NCI-H187 treated with DMSO at 0.1 percent for 48 hours (cell line): ENCODE results near the gene HLA-DQA1.
"Not testable (repeated sequence)": the region's sequence is repeated elsewhere in the genome, so short reads cannot be mapped to it uniquely, and the experiment has no call there.

ENCODE experiments used
- DNase-seq: peaks from one replicate; lab custom pipeline; 2025; lab: John Stamatoyannopoulos, UW

The HLA-DQA1 gene

DNA sequence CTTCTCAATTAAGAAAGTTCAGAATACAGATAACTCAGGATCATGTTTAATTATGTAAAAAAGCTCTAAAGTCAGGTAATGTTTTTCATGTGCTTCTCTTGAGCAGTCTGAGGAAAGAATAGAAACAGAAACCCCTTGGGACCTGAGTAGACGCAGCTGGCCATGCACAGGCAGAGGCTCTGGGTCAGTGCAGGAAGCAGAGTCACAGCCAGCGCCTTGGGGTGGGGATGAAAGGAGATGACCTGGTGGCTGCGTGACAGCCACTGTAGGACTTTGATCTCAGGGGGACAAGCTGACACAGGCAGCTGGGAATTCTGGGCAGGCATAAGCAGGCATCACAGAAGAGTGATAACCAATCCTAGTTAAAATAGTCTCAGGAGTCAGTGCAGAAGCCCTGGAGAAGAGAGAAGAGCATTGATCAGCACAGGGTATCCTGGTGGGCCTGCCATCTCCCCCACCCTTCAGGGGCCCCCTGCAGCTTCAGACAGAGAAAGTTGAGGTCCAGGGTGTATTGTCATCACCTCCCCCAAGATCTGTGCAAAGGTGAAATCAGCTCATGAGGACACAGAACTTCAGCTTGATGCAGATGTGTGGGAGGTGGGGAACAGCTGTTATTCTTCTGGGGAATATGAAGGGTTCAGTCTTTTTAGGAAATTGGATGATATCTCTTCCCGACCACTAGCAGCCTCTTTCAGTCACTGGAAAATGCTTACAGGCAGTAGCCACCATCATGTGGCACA lies 22.8 kb downstream of the HLA-DQA1 start:
- no peak for DNase-seq

DNA sequence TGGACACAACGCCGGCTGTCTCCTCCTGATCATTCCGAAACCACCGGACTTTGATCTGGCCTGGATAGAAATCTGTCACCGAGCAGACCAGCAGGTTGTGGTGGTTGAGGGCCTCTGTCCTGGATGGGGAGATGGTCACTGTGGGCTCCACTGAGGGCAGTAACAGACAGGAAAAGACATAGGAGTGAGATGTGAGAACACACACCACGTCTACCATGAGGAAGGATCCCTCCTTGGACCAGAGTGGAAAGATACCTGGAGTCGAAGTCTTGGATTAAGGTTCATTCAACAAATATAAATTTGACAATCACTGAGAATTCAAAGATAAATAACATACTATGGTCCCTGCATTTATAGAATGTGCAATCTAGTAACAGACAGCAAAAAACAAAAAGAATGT lies 24.9 kb downstream of the HLA-DQA1 start:
- no peak for DNase-seq

DNA sequence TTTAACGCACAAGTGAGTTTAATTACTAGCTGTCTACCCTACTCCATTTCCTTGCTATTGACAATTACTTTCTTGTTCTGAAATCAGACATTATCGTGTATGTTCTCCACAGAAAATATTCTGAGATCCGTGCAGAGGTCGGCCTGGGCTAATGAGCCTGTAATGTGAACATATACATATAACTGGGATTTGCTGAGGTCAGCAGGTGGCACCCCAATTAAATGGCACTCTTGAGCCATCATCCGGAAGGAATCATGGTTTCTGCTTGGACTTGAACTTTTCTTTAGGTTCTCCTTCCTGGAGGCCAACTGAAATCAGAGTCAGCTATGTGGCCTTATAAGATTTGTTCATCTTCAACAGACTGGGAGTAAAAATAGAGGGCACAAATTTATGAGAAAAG lies 25.6 kb downstream of the HLA-DQA1 start:
- no peak for DNase-seq

DNA sequence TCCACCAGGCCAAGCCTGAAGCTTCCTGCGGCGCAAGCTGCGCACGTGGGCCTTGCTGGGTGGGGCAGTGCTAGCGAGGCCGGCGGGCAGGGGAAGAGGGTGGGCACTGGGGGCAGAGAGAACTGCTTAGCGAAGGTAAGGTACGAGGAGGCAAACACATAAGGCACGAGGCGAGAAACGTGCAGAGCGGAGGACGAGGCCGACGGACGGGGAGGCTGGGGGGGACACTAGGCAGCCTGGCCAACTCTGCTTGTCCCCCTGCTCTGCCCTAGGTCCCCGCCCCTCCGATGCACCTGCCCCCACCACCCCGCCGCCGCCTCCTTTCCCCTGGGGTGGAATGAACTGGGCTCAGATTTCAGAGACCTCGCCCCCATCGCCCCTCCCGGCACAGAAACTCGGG lies 27.1 kb downstream of the HLA-DQA1 start:
- DNase-seq: no peak

DNA sequence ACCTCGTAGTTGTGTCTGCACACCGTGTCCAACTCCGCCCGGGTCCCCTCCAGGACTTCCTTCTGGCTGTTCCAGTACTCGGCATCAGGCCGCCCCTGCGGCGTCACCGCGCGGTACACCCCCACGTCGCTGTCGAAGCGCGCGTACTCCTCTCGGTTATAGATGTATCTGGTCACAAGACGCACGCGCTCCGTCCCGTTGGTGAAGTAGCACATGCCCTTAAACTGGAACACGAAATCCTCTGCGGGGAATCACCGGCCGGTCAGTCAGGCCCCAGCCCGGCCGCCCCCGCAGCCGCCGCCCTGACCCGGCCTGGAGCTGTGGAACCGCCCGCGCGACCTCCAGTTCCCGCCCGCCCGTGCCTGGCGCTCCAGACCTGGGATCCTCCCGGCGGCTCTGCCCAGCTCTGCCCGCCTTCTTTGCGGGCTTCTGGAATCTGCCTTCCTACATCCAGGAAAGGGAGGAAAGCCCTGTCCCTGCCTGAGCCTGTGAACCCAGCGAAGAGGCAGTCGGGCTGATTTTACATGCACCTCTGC lies 27.7 kb downstream of the HLA-DQA1 start:
- DNase-seq: no peak

DNA sequence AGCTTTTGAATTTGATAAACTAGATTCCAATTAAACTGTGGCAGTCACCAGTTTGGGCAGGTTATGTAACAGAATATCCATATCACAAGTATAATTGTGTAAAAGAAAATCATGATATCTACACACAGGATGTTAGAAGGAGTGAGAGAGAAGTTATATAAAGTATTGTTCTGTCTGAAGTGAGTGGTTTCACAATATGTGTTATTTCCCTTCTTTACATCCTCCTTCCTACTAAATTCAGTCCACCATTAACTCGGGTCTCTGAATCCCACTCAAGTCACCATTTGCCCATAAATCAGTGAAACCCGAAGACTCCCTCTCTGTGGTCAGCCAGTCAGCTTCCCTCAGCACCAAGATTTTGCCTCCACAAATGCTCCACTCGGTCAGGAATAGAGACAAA lies 28.5 kb downstream of the HLA-DQA1 start:
- DNase-seq: no peak

DNA sequence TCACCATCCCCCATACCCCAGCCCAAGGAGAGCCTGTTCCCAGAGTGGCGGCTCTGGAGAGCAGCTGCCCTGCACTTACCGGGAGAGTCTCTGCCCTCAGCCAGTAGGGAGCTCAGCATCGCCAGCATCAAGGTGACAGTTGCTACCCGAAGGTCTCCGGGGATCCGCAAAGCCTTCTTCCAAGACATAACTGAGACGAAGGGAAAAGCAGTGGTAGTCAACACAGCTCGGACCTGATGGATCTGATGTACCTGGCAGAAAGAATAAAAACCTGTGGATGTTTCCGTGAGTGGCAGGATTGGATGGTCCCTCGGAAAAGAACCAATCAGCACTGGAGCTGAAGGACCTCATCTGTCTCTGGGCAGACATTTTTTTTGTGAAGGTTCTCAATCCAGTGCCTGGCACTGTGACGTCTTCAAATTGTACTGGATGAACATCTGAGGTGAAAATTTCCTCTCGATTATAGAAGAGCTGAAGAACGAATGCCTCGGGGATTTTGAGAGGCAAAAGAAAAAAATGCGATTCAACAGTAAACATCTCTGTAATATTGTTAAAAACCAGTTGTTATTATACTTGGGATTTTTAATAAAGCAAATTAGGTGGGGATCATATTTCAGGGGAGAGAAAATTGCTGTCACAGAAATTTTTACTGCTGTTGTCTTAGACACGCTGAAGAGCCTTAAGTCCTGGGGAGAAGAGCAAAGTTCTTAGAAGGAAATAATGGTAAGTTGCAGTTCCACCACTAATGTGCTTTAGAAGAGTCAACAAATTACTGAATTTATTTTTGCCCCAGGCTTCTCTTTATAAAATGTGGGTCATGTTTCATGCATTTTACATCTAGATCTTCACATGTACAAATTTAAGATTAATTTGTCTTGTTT lies 29.5 kb downstream of the HLA-DQA1 start, which contains the start of gene HLA-DQB1:
Gene HLA-DQB1 (minus strand): TSS at position 238 of the 881 bp plus-strand sequence. CDS start 50 bp downstream, at position 188.
- peak; percentile 27 for DNase-seq

DNA sequence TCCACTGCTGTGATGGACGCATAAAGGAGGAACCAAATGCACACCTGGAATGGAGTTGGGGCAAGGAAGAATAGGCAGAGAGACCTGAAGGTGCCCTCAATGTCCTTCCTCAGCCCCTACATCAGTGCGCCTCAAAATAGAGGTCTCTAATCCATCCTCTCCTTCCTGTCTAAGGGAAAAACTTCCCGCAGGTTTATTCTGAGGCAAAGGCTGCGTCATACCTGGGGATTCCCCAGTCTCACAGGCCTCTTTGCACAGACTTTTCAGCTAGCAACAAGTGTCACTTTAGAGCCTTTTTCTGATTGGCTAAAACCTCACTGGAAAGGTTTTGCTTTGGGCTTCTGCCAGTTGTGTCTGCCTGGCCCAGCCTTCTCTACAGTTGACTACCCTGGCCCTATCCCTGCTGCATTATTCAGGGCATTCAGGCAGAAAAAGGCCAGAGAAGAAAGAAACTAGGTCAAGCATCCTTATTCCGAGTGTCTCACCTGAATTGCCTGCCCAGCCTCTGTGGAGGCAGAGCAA lies 31.1 kb downstream of the HLA-DQA1 start:
- no peak for DNase-seq

DNA sequence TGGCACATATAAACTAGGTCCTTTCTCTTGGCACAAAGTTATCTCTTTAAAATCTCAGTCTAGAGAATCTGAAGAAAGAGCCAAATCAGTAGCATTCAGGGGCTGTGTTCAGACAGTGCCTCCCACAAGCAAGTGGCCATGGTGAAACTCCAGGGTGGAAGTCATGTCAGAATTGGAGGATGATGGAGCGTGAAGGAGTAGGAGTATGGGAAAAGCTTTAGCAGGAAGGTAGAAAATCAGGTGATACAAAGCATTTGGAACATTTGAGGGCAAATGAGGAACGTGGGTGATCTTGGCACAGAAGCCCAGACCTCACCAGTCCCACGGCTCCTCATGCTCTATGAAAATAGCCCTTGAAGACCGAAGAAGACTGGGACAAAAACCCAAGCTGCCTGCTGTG lies 32.0 kb downstream of the HLA-DQA1 start:
- DNase-seq: no peak

DNA sequence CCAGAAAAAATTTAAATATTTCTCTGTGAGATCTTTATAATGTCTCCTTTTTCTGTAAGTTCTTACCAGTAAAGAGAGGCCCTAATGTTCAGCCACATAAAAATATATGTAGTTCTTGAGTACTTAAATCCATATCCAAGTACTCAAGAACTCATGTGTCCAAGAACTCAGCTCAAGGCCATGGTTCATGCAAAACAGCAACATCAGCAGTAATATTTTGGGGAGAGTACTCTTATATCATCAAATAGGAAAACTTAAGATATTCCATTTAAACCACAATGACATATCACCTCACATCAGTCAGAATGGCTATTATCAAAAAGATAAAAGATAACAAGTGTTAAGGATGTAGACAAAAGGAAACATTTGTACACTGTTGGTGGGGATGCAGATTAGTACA lies 32.7 kb downstream of the HLA-DQA1 start:
- no peak for DNase-seq

DNA sequence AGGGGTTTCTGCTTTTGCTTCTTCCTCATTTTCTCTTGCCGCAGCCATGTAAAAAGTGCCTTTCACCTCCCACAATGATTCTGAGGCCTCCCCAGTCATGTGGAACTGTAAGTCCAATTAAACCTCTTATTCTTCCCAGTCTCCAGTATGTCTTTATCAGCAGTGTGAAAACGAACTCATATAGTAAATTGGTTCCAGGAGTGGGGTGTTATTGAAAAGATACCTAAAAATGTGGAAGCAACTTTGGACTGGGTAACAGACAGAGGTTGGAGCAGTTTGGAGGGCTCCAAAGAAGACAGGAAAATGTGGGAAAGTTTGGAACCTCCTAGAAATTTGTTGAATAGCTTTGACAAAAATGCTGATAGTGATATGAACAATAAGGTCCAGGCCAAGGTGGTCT lies 34.7 kb downstream of the HLA-DQA1 start:
- DNase-seq: not testable (repeated sequence)

DNA sequence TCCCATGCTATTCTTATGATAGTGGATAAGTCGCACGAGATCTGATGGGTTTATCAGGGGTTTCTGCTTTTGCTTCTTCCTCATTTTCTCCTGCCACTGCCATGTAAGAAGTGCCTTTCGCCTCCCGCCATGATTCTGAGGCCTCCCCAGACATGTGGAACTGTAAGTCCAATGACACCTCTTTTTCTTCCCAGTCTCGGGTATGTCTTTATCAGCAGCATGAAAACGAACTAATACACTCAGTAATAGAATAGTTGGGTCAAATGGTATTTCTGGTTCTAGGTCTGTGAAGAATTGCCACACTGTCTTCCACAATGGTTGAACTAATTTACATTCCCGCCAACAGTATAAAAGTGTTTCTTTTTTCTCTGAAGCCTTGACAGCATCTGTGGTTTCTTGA lies 36.9 kb downstream of the HLA-DQA1 start:
- not testable (repeated sequence) for DNase-seq

DNA sequence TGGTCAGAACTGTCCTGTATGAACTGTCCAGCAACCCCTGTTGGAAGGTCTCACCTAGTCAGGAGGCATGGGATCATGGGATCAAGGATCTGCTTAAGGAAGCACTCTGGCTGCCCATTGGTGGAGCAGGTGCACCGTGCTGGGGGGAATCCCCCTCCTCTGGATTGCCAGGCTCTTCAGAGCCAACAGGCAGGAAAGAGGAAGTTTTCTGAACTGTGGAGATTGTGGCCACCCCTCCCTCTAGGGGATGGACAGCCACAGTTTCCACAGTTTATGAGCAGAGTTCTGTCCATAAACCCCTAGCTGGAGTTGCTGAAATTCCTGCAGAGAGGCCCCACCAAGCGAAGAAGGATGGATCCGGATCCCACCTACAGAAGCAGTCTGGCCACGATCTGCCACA lies 42.3 kb downstream of the HLA-DQA1 start:
- no peak for DNase-seq

DNA sequence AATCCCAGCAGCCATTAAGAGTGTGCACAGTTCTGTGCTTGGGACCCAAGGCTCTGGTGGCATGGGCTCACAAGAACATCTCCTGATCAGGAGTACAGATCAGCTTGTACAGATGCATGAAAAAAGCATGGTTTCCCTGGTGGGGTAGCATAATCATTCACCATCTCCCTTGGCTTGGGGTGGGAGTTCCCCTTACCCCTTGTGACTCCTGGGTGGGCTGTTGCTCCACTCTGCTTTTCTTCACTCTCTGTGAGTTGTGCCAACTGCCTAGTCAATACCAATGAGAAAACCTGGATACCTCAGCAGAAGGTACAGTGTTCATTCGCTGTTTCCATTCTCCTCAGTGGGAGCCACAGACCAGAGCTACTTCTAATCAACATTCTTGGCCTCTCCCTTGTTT lies 42.8 kb downstream of the HLA-DQA1 start:
- no peak for DNase-seq

DNA sequence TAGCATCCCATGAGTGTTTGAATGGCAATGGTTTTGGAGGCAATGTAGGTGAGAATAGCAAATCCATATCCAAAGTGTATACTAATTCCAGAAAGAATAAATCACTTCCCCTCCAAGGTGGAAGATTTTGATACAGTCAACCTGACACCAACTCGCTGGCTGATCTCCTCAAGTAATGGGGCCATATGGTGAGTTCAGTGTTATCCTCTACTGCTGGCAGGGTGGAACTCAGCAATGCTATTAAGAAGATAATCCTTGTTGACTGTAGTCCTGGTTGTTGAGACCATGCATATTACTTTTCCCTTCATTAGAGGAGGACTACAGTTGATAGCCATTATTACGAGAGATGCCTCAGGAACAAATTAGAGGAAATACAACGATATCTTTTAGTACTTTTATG lies 47.0 kb downstream of the HLA-DQA1 start:
- DNase-seq: no peak

DNA sequence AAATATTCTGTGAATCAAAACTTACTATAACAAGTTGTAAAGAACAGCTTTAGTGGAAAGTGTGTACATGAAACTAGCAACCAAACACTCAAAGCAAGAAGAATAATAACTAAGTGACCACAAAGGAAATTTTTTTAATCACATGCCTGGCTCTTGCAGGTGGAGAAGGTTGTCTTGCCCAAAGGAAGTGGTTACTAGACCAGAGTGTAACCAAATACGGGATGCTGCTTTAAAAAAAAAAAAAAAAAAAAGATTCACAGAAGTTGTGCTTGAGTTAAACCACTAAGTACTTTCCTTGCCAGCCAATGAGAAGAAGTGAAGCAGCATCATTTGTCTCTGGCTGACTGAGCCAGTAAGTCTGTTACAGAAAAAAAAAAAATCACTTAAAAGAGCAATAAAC lies 48.4 kb downstream of the HLA-DQA1 start:
- DNase-seq: no peak

DNA sequence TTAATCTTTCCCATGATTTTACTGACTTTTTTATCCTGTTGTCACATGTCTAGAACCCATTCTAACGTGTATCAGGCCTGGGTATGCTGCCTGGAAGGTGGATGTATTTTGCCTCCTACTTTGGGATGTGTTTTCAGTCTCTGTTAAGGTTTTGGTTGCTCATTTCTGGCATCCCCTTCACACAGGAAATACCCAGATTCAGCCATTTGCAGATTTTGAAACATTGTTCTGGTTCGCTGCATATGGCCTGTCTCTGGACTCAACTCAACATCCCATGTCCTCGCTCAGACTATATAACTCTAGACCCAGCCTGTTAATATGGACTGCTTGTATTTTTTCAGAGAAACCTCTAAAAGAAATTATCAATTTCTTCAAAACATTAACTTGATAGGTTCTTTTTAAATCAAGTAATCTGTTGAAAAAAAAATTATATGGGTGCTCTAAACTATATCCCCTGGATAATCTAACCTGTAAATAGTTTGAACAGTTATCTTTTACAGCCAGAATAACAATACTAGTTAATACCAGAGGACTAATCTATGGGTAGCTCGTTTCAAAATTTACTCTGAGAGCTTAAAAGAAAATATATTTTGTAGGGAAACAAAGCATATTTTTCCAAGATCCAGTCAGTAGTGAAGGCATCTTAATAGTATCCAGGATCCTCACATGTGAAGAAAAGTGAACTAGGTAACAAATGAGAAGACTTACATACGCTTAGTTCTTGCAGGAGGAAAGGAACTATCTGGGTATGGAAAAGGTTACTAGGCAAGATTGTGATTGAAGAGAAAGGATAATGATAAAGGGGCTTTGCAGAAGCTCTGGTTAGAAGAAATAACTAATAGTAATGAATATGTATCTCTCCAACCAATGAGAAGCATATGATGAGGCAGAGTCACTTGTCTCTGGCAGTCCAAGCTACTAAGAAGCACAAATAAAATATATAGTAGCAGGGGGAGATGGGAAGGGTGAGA lies 52.6 kb downstream of the HLA-DQA1 start:
- DNase-seq: no peak

DNA sequence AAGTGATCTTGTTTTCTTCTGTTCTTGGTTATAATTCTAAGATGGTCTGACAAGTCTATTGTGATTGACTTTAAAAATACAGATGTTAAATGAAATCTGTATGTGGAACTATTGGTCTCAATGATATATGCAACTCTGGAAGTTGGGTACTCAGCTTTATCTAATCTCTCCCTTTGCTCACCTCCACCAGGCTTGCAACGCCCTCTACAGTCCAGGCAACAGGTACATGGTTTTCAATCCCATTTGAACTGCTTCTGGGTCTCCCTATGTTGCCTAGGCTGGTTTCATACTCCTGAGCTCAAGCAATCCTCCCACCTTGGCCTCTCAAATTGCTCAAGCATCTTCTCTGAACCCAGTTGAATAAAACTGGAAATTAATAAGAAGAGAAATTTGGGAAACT lies 54.8 kb downstream of the HLA-DQA1 start:
- DNase-seq: no peak
